Glutamatergic neuron (in vitro differentiated cells): ENCODE data around the gene DEAF1. TPM values are rescaled to one million over a fixed set of nuclear protein-coding genes. Genes with fewer than 3 reads are reported as not detected.

Experiments used
- DNase-seq: peaks from one replicate; pipeline ENCODE4 v3.0.0; 2022
- H3K27ac Mint-ChIP-seq: one replicate; pipeline ENCODE4 v1.8.0; 2020; ENCODE audit warnings: mild to moderate bottlenecking, mixed read lengths, inconsistent platforms; ENCODE audit not compliant: unreplicated experiment
- H3K27me3 Mint-ChIP-seq: one replicate; pipeline ENCODE4 v1.8.0; 2020; ENCODE audit warnings: mild to moderate bottlenecking, moderate library complexity, mixed read lengths, inconsistent platforms; ENCODE audit not compliant: unreplicated experiment
- H3K36me3 Mint-ChIP-seq: one replicate; pipeline ENCODE4 v1.8.0; 2020; ENCODE audit warnings: mild to moderate bottlenecking, mixed read lengths, inconsistent platforms; ENCODE audit not compliant: unreplicated experiment
- H3K4me1 Mint-ChIP-seq: one replicate; pipeline ENCODE4 v1.8.0; 2020; ENCODE audit warnings: mild to moderate bottlenecking, low read depth, mixed read lengths, inconsistent platforms; ENCODE audit not compliant: unreplicated experiment
- H3K4me3 Mint-ChIP-seq: one replicate; pipeline ENCODE4 v1.8.0; 2020; ENCODE audit warnings: mild to moderate bottlenecking, mixed read lengths, inconsistent platforms; ENCODE audit not compliant: unreplicated experiment
- H3K9me3 Mint-ChIP-seq: one replicate; pipeline ENCODE4 v1.8.0; 2020; ENCODE audit warnings: mild to moderate bottlenecking, moderate library complexity, mixed read lengths, inconsistent platforms; ENCODE audit not compliant: unreplicated experiment
- total RNA-seq: library from RNA; stranded (reverse); fragmentation: NEBNext Ultra II Directional; extraction: Animal tissue kit (Norgen Biotek cat#: 25700); gene quantifications from one replicate; pipeline ENCODE4 v1.2.1, GENCODE V29; 2021; ENCODE audit not compliant: unreplicated experiment
- TF ChIP-seq, protein P1 (sequence below): fragments of 200-600 bp; sonication (generic); IDR thresholded peaks from one replicate; pipeline ENCODE4 v1.5.0; 2021; ENCODE audit not compliant: partially characterized antibody, unreplicated experiment

Gene DEAF1
- total RNA-seq, 1 donor from 2014 or later, result 51.5 TPM

DNA sequence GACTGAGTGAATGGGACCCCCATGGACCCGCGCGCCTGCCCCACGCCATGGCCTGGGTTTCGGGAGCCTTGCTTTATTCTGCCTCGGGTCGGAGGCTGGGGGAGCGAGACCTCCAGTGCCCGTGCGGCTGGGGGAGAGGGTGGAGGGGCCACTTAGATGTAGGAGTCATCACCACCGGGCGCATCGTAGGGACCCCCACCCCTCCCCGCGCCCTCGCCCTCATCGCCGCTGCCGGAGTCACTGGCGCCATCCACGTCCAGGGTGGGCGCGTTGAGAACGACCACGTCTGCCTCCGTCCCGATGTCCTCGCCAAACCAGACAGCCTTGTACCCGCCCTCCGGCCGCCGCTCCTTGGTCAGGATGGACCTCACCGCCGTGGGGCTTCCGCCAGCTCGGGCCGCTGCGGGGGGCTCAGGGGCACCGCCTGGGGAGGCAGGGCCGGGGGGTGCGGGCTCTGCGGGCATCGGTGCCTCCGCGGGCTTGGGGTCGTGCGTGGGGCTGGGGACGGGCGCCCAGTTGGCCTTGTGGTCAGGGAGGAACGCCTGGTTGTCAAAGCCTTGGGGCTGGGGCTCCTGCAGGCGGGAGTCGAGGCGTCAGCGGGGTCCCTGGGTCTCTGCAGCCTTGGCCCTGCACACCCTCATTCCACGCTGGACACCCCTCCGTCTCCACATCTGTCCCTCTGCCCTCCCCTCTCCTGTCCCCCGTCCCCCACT lies 77.7 kb downstream of the DEAF1 start:
- no peak for DNase-seq
- H3K27me3 Mint-ChIP-seq, result peaks cover 6% of the 10 kb centered on the region
- H3K36me3 Mint-ChIP-seq, result no peaks in the 10 kb centered on the region
- TF ChIP-seq, protein P1, sequence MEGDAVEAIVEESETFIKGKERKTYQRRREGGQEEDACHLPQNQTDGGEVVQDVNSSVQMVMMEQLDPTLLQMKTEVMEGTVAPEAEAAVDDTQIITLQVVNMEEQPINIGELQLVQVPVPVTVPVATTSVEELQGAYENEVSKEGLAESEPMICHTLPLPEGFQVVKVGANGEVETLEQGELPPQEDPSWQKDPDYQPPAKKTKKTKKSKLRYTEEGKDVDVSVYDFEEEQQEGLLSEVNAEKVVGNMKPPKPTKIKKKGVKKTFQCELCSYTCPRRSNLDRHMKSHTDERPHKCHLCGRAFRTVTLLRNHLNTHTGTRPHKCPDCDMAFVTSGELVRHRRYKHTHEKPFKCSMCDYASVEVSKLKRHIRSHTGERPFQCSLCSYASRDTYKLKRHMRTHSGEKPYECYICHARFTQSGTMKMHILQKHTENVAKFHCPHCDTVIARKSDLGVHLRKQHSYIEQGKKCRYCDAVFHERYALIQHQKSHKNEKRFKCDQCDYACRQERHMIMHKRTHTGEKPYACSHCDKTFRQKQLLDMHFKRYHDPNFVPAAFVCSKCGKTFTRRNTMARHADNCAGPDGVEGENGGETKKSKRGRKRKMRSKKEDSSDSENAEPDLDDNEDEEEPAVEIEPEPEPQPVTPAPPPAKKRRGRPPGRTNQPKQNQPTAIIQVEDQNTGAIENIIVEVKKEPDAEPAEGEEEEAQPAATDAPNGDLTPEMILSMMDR, result no peak
- no peak overlapping the region for H3K4me3 Mint-ChIP-seq
- H3K9me3 Mint-ChIP-seq, result peaks cover 4% of the 10 kb centered on the region
- peaks cover 4% of the 10 kb centered on the region for H3K4me1 Mint-ChIP-seq
- H3K27ac Mint-ChIP-seq, result no peak overlapping the region

DNA sequence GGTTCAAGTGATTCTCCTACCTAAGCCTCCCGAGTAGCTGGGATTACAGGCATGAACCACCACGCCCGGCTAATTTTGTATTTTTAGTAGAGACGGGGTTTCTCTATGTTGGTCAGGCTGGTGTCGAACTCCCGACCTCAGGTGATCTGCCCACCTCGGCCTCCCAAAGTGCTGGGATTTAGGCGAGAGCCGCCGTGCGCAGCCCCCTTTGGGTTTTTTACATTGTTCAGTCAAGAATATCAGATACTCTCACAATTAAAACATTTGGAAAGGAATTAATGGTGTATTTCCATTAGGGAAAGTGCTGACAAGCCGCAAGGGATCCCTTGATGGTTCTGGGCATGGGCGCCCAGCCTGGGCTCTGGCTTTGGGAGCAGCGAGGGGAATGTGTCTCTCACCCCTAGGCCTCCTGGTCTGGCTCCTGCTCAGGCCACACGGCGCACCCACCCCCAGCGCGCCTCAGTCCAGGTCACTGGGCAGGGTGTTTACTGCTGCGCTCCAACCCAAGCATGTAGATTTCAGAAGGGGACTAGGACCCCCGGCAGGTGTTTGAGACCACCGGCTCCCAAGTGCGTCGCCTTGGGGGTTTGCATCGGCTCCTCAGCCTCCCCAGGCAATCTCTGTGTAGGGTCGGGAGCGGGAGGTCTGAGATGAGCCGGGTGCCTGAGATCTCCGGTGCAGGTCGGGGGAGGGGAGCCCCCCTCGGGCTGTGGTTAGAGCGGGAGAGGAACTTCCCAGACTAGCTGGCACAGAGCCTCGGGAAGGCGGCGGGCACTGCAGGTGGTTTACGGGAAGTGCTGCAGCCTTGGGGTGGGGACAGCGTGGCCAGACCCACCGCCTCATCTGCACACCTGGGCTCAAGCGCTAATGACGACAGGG lies 78.5 kb downstream of the DEAF1 start:
- H3K4me1 Mint-ChIP-seq, result peaks cover 7% of the 10 kb centered on the region
- no peaks in the 10 kb centered on the region for H3K36me3 Mint-ChIP-seq
- DNase-seq, result no peak
- peaks cover 7% of the 10 kb centered on the region for H3K9me3 Mint-ChIP-seq
- H3K4me3 Mint-ChIP-seq, result peak overlapping the region; percentile 65
- H3K27ac Mint-ChIP-seq, result no peak overlapping the region
- TF ChIP-seq, protein P1, result no peak
- peaks cover 8% of the 10 kb centered on the region for H3K27me3 Mint-ChIP-seq

DNA sequence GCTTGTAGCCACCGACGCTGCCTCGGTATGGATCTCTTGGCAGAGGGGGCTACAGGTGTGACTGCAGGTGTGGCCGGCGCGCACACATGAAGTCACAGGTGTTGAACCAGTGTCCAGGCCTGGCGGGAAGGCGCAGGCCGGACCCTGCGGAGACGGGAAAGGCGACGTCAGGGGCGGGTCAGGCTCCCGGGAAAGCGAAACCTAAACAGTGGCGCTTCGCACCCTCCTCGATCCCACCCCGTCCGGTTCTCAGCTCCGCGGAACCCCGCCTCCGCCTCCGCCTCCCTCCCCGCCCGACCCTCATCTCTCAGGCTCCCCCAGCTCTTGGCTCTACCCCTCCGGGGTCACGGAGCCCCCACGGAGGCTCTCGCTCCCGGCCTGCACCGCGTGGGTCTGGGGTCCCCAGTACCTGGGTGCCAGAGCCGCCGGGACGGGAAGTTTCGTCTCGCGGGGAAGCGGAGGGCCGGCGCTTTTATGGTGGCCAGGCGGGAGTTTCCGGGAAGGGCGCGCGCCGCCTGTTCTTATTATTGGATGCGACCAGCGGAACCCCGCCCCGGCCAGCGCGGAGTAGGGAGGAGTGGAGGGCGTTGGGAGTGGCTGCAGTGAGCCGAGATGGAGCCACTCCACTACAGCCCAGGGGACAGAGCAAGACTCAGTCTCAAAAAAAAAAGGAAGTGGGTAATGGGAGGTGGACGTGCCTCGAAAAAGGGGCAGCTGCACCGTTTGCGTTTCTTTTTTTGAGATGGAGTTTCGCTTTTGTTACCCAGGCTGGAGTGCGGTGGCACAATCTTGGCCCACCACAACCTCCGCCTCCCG lies 79.3 kb downstream of the DEAF1 start, which contains the start of gene IRF7:
Gene IRF7, minus strand, starts transcription at position 447 of the 816 bp plus-strand sequence. CDS start 586 bp downstream, outside the sequence.
- peaks cover 7% of the 10 kb centered on the region for H3K9me3 Mint-ChIP-seq
- TF ChIP-seq, protein P1, result no peak
- peak within 1 kb of the TSS; percentile 85 for H3K4me3 Mint-ChIP-seq
- H3K4me1 Mint-ChIP-seq, result peaks cover 8% of the 10 kb centered on the region
- peak; percentile 93 for DNase-seq
- H3K27me3 Mint-ChIP-seq, result peaks cover 10% of the 10 kb centered on the region
- no peaks in the 10 kb centered on the region for H3K36me3 Mint-ChIP-seq
- no peak within 1 kb of the TSS for H3K27ac Mint-ChIP-seq

DNA sequence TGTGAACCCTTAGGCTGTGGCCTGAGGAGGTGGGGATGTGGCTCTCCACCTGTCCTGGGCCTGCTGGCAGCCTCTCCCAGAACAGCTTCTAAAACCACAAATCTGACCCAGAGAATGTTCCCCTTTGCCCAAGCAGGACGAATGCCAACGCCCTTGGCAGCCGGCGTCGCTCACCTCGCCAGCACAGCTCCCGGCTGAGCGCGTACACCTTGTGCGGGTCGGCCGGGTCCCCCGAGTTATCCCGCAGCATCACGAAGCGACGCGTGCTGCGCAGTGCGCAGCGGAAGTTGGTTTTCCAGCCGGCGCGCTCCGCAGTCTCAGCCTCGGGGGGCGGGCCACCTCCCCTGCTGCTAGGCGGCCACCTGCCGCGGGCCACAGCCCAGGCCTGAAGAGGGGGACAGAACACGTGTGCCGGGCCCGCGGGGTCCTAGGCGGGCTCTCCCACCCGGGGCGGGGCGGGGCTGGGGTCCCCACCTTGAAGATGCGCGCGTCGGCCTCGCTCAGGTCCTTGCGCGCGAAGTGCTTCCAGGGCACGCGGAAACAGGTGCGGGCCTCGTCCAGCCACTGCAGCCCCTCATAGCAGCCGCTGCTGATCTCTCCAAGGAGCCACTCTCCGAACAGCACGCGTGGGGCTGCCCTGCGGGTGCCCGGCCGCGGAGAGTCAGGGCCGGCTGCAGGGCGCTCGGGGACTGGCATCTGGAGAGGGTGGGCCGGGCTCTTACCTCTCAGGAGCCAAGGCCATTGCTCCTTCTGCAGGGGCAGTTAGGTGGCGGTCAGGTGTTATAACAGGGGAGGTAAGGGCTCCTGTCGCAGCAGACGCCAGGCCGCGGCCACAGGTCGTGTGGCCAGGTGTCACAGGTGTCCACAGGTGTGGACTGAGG lies 80.2 kb downstream of the DEAF1 start:
- no peak overlapping the region for H3K27ac Mint-ChIP-seq
- peaks cover 9% of the 10 kb centered on the region for H3K4me1 Mint-ChIP-seq
- peak overlapping the region; percentile 85 for H3K4me3 Mint-ChIP-seq
- no peaks in the 10 kb centered on the region for H3K36me3 Mint-ChIP-seq
- no peak for DNase-seq
- peaks cover 7% of the 10 kb centered on the region for H3K9me3 Mint-ChIP-seq
- H3K27me3 Mint-ChIP-seq, result peaks cover 10% of the 10 kb centered on the region
- TF ChIP-seq, protein P1, result no peak
